Lower lobe of right lung (tissue), 2 donors: Measurements from ENCODE around the gene SMARCC2. TPM values are rescaled to one million over a fixed set of nuclear protein-coding genes. Genes with fewer than 3 reads are reported as not detected.
A peak's percentile ranks its signal among the peaks of the same experiment; 100 is the strongest.

Experiments used
- ATAC-seq, 2 donors: fragments of 200-7000 bp; cut with Tn5 transposase; one replicate each; pipeline ENCODE4 v1.9.1; 2020 to 2022; ENCODE audit warnings: mild to moderate bottlenecking in 2 of 2, moderate library complexity in 2 of 2
- DNase-seq: peaks from one replicate; pipeline ENCODE4 v3.0.0-alpha.2; 2020
- H3K27ac ChIP-seq: fragments of 200-600 bp; one replicate; pipeline ENCODE4 v1.8.0; 2022
- H3K27me3 ChIP-seq: fragments of 200-600 bp; one replicate; pipeline ENCODE4 v1.8.0; 2022; ENCODE audit warnings: low read depth
- H3K36me3 ChIP-seq: fragments of 200-600 bp; one replicate; pipeline ENCODE4 v1.8.0; 2022; ENCODE audit warnings: mild to moderate bottlenecking
- H3K4me1 ChIP-seq: fragments of 200-600 bp; one replicate; pipeline ENCODE4 v1.8.0; 2022
- H3K4me3 ChIP-seq: fragments of 200-600 bp; one replicate; pipeline ENCODE4 v1.8.0; 2022; ENCODE audit warnings: mild to moderate bottlenecking
- H3K9me3 ChIP-seq: fragments of 200-600 bp; one replicate; pipeline ENCODE4 v1.8.0; 2022
- CTCF ChIP-seq: fragments of 200-600 bp; IDR thresholded peaks from one replicate; pipeline ENCODE4 v1.8.0; 2022; ENCODE audit warnings: antibody characterized with exemption, mild to moderate bottlenecking
- intact Hi-C: fragments of 100-400 bp; cut with DNase I; formaldehyde crosslinking; loops from one replicate; pipeline ENCODE4 v1.11.0; 2022
- total RNA-seq: library from RNA; stranded (reverse); fragmentation: NEBNext Ultra II Directional; extraction: Animal tissue kit (Norgen Biotek cat#: 25700); gene quantifications from one replicate; pipeline ENCODE4 v1.2.1, GENCODE V29; 2021
- donor health status: DM: no; HTN: yes; CAD: no; lungs with severe emphysema.

SMARCC2 gene
- total RNA-seq, 1 donor from 2014 or later = 115 TPM

- Histone ChIP-seq H3K27ac (peak overlapping the region; percentile 88), H3K9me3 (no peaks in the 10 kb centered on the region), H3K4me3 (peak overlapping the region; percentile 89), H3K27me3 (no peaks in the 10 kb centered on the region), H3K36me3 (peaks cover 37% of the 10 kb centered on the region), H3K4me1 (peaks cover 48% of the 10 kb centered on the region)
- ATAC-seq (peak; percentile 1 to 18), DNase-seq (peak; percentile 53)
- intact Hi-C loops = no loop called here
- TF ChIP-seq CTCF = no peak
Measured at GRCh38 chr12:56128670-56129205, 60.5 kb downstream of the SMARCC2 start.

GRCh38 chr12:56127888-56128669, 61.2 kb downstream of the SMARCC2 start, which contains the start of gene ESYT1:
Gene ESYT1 (plus strand): TSS chr12:56128267. CDS start chr12:56128320, 53 bp downstream.
- H3K4me3 ChIP-seq = peak within 1 kb of the TSS; percentile 89
- peaks cover 30% of the 10 kb centered on the region for H3K36me3 ChIP-seq
- peaks cover 48% of the 10 kb centered on the region for H3K4me1 ChIP-seq
- H3K27me3 ChIP-seq = no peaks in the 10 kb centered on the region
- DNase-seq (peak; percentile 98), ATAC-seq (peak; percentile 95 to 97)
- intact Hi-C loops = no loop called here
- no peaks in the 10 kb centered on the region for H3K9me3 ChIP-seq
- peak within 1 kb of the TSS; percentile 88 for H3K27ac ChIP-seq
- TF ChIP-seq CTCF = no peak

- H3K9me3 ChIP-seq = no peaks in the 10 kb centered on the region
- DNase-seq (no peak), ATAC-seq (no peak)
- H3K4me3 ChIP-seq = peak overlapping the region; percentile 89
- peak overlapping the region; percentile 88 for H3K27ac ChIP-seq
- H3K4me1 ChIP-seq = peaks cover 48% of the 10 kb centered on the region
- peaks cover 24% of the 10 kb centered on the region for H3K36me3 ChIP-seq
- intact Hi-C loops = no loop called here
- TF ChIP-seq CTCF = no peak
- no peaks in the 10 kb centered on the region for H3K27me3 ChIP-seq
Measured at GRCh38 chr12:56127485-56127887, 61.8 kb downstream of the SMARCC2 start.

- TF ChIP-seq CTCF = no peak
- intact Hi-C loops = no loop called here
- no peaks in the 10 kb centered on the region for H3K27me3 ChIP-seq
- peaks cover 19% of the 10 kb centered on the region for H3K36me3 ChIP-seq
- H3K4me3 ChIP-seq = peak overlapping the region; percentile 89
- peaks cover 48% of the 10 kb centered on the region for H3K4me1 ChIP-seq
- H3K27ac ChIP-seq = peak overlapping the region; percentile 88
- no peak for ATAC-seq
- H3K9me3 ChIP-seq = no peaks in the 10 kb centered on the region
- DNase-seq = no peak
Measured at GRCh38 chr12:56126732-56127239, 62.5 kb downstream of the SMARCC2 start.

GRCh38 chr12:56124133-56124532, 65.2 kb downstream of the SMARCC2 start:
- Histone ChIP-seq H3K4me1 (peaks cover 46% of the 10 kb centered on the region), H3K27ac (no peak overlapping the region)

More at GRCh38 chr12:56124133-56124532, 65.2 kb downstream of the SMARCC2 start:
- no peak for TF ChIP-seq CTCF
- no peaks in the 10 kb centered on the region for H3K27me3 ChIP-seq
- intact Hi-C loops = no loop called here
- DNase-seq (no peak), ATAC-seq (no peak)
- no peaks in the 10 kb centered on the region for H3K9me3 ChIP-seq
- H3K4me3 ChIP-seq = no peak overlapping the region
- peaks cover 24% of the 10 kb centered on the region for H3K36me3 ChIP-seq
